ENCODE results near the gene ALKBH3. TPM values are rescaled to one million over a fixed set of nuclear protein-coding genes. Genes with fewer than 3 reads are reported as not detected.

ALKBH3 gene
- total RNA-seq, 1 experiment from 2014 or later: 18.8 TPM

- H2BK15ac ChIP-seq (ENCODE audit: low read depth, low read length): no peak overlapping the region
- no peak overlapping the region for H3K9ac ChIP-seq (ENCODE audit: extremely low read depth, insufficient read length, low read length)
- no peak overlapping the region for H2AFZ ChIP-seq (ENCODE audit: low read length)
- peaks cover 2% of the 10 kb centered on the region for H4K20me1 ChIP-seq (ENCODE audit: control insufficient read depth, insufficient read depth, insufficient read length)
- H3K79me1 ChIP-seq (ENCODE audit: insufficient read depth, low read depth, low read length, poor library complexity, severe bottlenecking): no peaks in the 10 kb centered on the region
- no peak overlapping the region for H2BK5ac ChIP-seq (ENCODE audit: insufficient read length, low read length)
- H3K18ac ChIP-seq (ENCODE audit: insufficient read length, low read depth, low read length): no peak overlapping the region
- no peaks in the 10 kb centered on the region for H3K79me2 ChIP-seq (ENCODE audit: insufficient read depth, low read length)
- Mint-ChIP-seq H3K4me3 (no peak overlapping the region), H3K27me3 (ENCODE audit: low read depth) (no peaks in the 10 kb centered on the region), H3K9me3 (no peaks in the 10 kb centered on the region), H3K36me3 (ENCODE audit: insufficient read depth in 1 of 3, low read depth in 3 of 3) (peaks cover 1 to 15% (median 12%) of the 10 kb centered on the region in 3 experiments; a peak in 5 of 7 replicates), H3K27ac (no peak overlapping the region), H3K4me1 (peaks cover 34 to 38% of the 10 kb centered on the region in 2 experiments)
- H3K27me3 ChIP-seq (ENCODE audit: insufficient read depth, low read length): no peaks in the 10 kb centered on the region
- no peak overlapping the region for H3K4me2 ChIP-seq (ENCODE audit: insufficient read depth, insufficient read length, low read length)
- H3K4ac ChIP-seq (ENCODE audit: low read depth, low read length): no peak overlapping the region
- H3K9me3 ChIP-seq (ENCODE audit: control insufficient read depth, low read depth, low read length): no peaks in the 10 kb centered on the region
- no peak overlapping the region for H3K56ac ChIP-seq (ENCODE audit: insufficient read length, low read depth, low read length)
- DNase-seq: no peak
- H3K14ac ChIP-seq (ENCODE audit: insufficient read depth, low read length): no peak overlapping the region
- no peak overlapping the region for H4K5ac ChIP-seq (ENCODE audit: insufficient read length, low read depth, low read length)
- H3K23ac ChIP-seq (ENCODE audit: insufficient read length, low read depth, low read length): no peak overlapping the region
- no peak overlapping the region for H2AK5ac ChIP-seq (ENCODE audit: insufficient read length, low read length)
- no peak overlapping the region for H2BK12ac ChIP-seq (ENCODE audit: insufficient read length, low read depth, low read length)
- H4K91ac ChIP-seq (ENCODE audit: insufficient read length, low read depth, low read length): no peak overlapping the region
- peaks cover 5% of the 10 kb centered on the region; the same call in 1 of the 2 replicates for H3K4me1 ChIP-seq (ENCODE audit: insufficient read depth, low read length)
- TF ChIP-seq CTCF (conservative IDR thresholded peaks at IDR 0.05): no peak
- no peak overlapping the region for H3T11ph ChIP-seq (ENCODE audit: low read length)
- no peak overlapping the region for H2BK20ac ChIP-seq (ENCODE audit: low read depth, low read length, poor library complexity, severe bottlenecking)
- no peak overlapping the region for H4K8ac ChIP-seq (replicated peaks; ENCODE audit: insufficient read length, low read depth, low read length)
- no peak overlapping the region for H2BK120ac ChIP-seq (ENCODE audit: low read depth, low read length, poor library complexity, severe bottlenecking)
- H3K27ac ChIP-seq (ENCODE audit: insufficient read length, low read depth, low read length): no peak overlapping the region
- H3K23me2 ChIP-seq (ENCODE audit: insufficient read length, low read depth, low read length, poor library complexity, severe bottlenecking): no peaks in the 10 kb centered on the region
Measured at GRCh38 chr11:43918662-43919061, 38.0 kb downstream of the ALKBH3 start.

Measured in H9 (cell line).